MM.1S (cell line): ENCODE results near the gene NPW.

Experiments used
- DNase-seq: peaks from one replicate; pipeline ENCODE4 v3.0.0-alpha.2; 2015
- H2AFZ ChIP-seq: fragments of 300-600 bp; sonication (generic); 2 replicates; pipeline ENCODE4 v1.6.0; 2016; ENCODE audit warnings: antibody characterized with exemption, low read length
- H3F3A ChIP-seq: fragments of 300-600 bp; sonication (generic); 2 replicates; pipeline ENCODE4 v1.6.1; 2016; ENCODE audit warnings: mild to moderate bottlenecking, antibody characterized with exemption, low read length, moderate library complexity, mixed read lengths; ENCODE audit not compliant: insufficient read depth
- H3K27ac ChIP-seq: fragments of 300-600 bp; sonication (generic); 2 replicates; pipeline ENCODE4 v1.5.1; 2016; ENCODE audit warnings: mild to moderate bottlenecking, low read length
- H3K27me3 ChIP-seq: fragments of 300-600 bp; sonication (generic); replicated peaks from 2 replicates; pipeline ENCODE4 v1.6.0; 2016; ENCODE audit warnings: low read length; ENCODE audit not compliant: insufficient read depth
- H3K36me3 ChIP-seq: fragments of 300-600 bp; sonication (generic); replicated peaks from 2 replicates; pipeline ENCODE4 v1.6.1; 2016; ENCODE audit warnings: mild to moderate bottlenecking, low read length, mixed read lengths; ENCODE audit not compliant: insufficient read depth
- H3K4me1 ChIP-seq: fragments of 300-600 bp; sonication (generic); 2 replicates; pipeline ENCODE4 v1.6.1; 2016; ENCODE audit warnings: low read length, mixed read lengths
- H3K4me2 ChIP-seq: fragments of 300-600 bp; sonication (generic); 2 replicates; pipeline ENCODE4 v1.6.0; 2016; ENCODE audit warnings: low read depth, low read length
- H3K4me3 ChIP-seq: fragments of 300-600 bp; sonication (generic); 2 replicates; pipeline ENCODE4 v1.5.1; 2016; ENCODE audit warnings: low read length, mixed read lengths
- H3K79me2 ChIP-seq: fragments of 300-600 bp; sonication (generic); 2 replicates; pipeline ENCODE4 v1.6.1; 2016; ENCODE audit warnings: mixed run types, low read length, mixed read lengths
- H3K9ac ChIP-seq: fragments of 300-600 bp; sonication (generic); 2 replicates; pipeline ENCODE4 v1.6.1; 2016; ENCODE audit warnings: low read length, mixed read lengths
- H3K9me2 ChIP-seq: fragments of 300-600 bp; sonication (generic); replicated peaks from 2 replicates; pipeline ENCODE4 v1.6.1; 2016; ENCODE audit warnings: mild to moderate bottlenecking, low read length, mixed read lengths; ENCODE audit not compliant: insufficient read depth
- H3K9me3 ChIP-seq: fragments of 300-600 bp; sonication (generic); replicated peaks from 2 replicates; pipeline ENCODE4 v1.6.1; 2016; ENCODE audit warnings: mild to moderate bottlenecking, low read length, mixed read lengths; ENCODE audit not compliant: insufficient read depth
- H4K20me1 ChIP-seq: fragments of 300-600 bp; sonication (generic); 2 replicates; pipeline ENCODE4 v1.6.1; 2016; ENCODE audit warnings: mild to moderate bottlenecking, low read length, moderate library complexity, mixed read lengths; ENCODE audit not compliant: insufficient read depth
- CTCF ChIP-seq: fragments of 300-600 bp; sonication (generic); IDR thresholded peaks from 2 replicates; pipeline ENCODE4 v1.5.1; 2016; ENCODE audit warnings: antibody characterized with exemption, low read length, mixed read lengths
- EZH2 ChIP-seq: fragments of 300-600 bp; sonication (generic); optimal IDR thresholded peaks from 2 replicates; pipeline ENCODE3; 2017; ENCODE audit warnings: low read depth, mild to moderate bottlenecking, antibody characterized with exemption, low read length, mixed read lengths
- EZH2phosphoT487 ChIP-seq: fragments of 300-600 bp; sonication (generic); IDR thresholded peaks from 2 replicates; pipeline ENCODE4 v1.6.1; 2018; ENCODE audit warnings: antibody characterized with exemption, low read length

Gene NPW

GRCh38 chr16:1993731-1994131 is 25.9 kb upstream of the NPW start:
- no peak overlapping the region for H3K27ac ChIP-seq
- no peak overlapping the region for H3K4me2 ChIP-seq
- no peaks in the 10 kb centered on the region for H4K20me1 ChIP-seq
- H3K27me3 ChIP-seq = peaks cover 8% of the 10 kb centered on the region
- H3K9me3 ChIP-seq = no peaks in the 10 kb centered on the region
- TF ChIP-seq CTCF (no peak), EZH2 (no peak), EZH2phosphoT487 (no peak)
- DNase-seq = no peak
- no peak overlapping the region for H3K4me3 ChIP-seq
- no peaks in the 10 kb centered on the region for H3K9me2 ChIP-seq
- peaks cover 16% of the 10 kb centered on the region for H3K4me1 ChIP-seq
- peaks cover 13% of the 10 kb centered on the region for H3F3A ChIP-seq
- no peak overlapping the region for H2AFZ ChIP-seq
- no peaks in the 10 kb centered on the region for H3K36me3 ChIP-seq
- H3K9ac ChIP-seq = no peak overlapping the region
- H3K79me2 ChIP-seq = no peaks in the 10 kb centered on the region

DNA sequence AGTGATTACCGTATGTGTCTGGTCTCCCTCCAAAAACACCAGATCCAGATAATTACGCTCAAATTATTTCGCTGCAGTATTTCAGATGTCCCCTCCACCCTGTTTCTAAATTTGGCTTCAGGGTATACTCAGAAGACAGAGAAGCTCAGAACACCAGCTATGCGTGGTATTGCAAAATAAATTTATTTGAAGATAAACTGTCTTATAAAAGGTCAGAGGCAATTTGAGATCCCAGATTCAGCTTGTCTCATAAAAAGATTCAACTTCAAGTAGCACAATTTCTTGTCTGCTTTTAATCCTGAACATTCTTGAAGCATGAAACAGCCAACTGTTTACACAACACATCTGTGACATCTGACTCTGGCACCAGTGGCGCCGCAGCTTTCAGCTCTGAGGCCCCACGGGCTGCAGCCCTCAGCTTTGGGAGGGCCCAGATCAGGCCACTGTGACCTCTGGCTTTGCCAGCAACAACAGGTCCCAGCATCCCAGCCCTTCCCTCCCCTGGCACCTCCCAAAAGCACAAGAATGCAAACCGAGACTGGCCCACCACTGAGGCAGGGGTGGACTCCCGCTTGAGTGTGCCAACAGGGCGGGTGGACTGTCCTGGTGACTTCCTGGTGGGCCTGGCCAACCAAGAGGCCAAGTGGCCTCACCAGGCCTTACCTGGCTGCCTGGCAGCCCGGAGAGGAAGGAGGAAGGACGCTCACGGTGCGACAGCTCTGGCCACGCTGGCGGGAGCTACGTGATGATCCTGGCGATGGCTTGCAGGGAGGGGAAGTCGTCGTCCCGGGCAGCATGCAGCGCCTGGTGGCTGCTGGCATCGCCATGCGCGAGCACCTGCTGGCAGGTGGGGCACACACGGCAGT is 21.9 kb upstream of the NPW start:
- no peak for TF ChIP-seq CTCF
- no peak for TF ChIP-seq EZH2phosphoT487
- no peak for TF ChIP-seq EZH2
- no peak overlapping the region for H3K4me2 ChIP-seq
- H3K9ac ChIP-seq = no peak overlapping the region
- H2AFZ ChIP-seq = no peak overlapping the region
- no peaks in the 10 kb centered on the region for H3K4me1 ChIP-seq
- H3K27ac ChIP-seq = no peak overlapping the region
- no peaks in the 10 kb centered on the region for H4K20me1 ChIP-seq
- peaks cover under 1% of the 10 kb centered on the region; the same call in 1 of the 2 replicates for H3K79me2 ChIP-seq
- no peaks in the 10 kb centered on the region for H3K9me3 ChIP-seq
- no peak overlapping the region for H3K4me3 ChIP-seq
- H3K27me3 ChIP-seq = no peaks in the 10 kb centered on the region
- H3K36me3 ChIP-seq = no peaks in the 10 kb centered on the region
- no peak for DNase-seq
- no peaks in the 10 kb centered on the region for H3K9me2 ChIP-seq
- peaks cover 8% of the 10 kb centered on the region; the same call in 1 of the 2 replicates for H3F3A ChIP-seq

DNA sequence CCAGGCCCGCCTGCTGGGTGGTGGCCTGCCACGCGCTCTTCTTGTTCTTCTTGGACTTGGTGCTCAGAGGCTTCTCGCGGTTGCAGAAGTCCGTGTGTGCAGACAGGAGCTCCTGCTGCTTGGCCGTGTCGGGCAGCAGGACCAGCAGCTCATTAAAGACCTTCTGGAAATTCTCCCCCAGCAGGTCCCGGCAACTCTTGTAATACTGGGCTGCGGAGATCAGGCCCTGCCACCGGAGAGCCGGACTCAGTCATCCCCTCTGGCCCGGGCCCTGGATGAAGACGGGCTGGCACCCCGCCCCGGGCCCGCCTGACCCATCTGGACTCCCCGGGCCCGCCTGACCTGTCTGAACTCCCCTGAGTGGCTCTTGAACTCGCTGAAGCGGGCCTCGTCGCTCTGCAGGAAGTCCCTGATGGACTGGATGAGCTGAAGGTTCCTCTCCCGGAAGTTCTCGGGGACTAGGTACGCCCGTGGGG is 21.2 kb upstream of the NPW start:
- DNase-seq = no peak
- Histone ChIP-seq H3F3A (peaks cover 7% of the 10 kb centered on the region; the same call in 1 of the 2 replicates), H3K4me2 (no peak overlapping the region), H4K20me1 (no peaks in the 10 kb centered on the region), H3K4me3 (no peak overlapping the region), H3K4me1 (no peaks in the 10 kb centered on the region), H3K9me3 (no peaks in the 10 kb centered on the region), H3K79me2 (peaks cover 7% of the 10 kb centered on the region), H3K27ac (no peak overlapping the region), H3K27me3 (no peaks in the 10 kb centered on the region), H2AFZ (no peak overlapping the region), H3K36me3 (no peaks in the 10 kb centered on the region), H3K9me2 (no peaks in the 10 kb centered on the region), H3K9ac (no peak overlapping the region)
- TF ChIP-seq CTCF (no peak), EZH2 (no peak), EZH2phosphoT487 (no peak)
